Hepatocyte (in vitro differentiated cells): ENCODE data around the gene SH3RF3.

Source experiments
- EZH2 ChIP-seq: fragments of 200-600 bp; sonication (generic); IDR thresholded peaks from 2 replicates; pipeline ENCODE4 v1.6.1; 2016; ENCODE audit warnings: antibody characterized with exemption, mild to moderate bottlenecking, borderline replicate concordance
- EZH2phosphoT487 ChIP-seq: fragments of 200-600 bp; sonication (generic); IDR thresholded peaks from one replicate; pipeline ENCODE4 v1.6.1; 2018; ENCODE audit warnings: antibody characterized with exemption, mild to moderate bottlenecking, low read depth, moderate library complexity; ENCODE audit not compliant: unreplicated experiment, severe bottlenecking
- TF ChIP-seq, protein P1 (sequence below): fragments of 200-600 bp; sonication (generic); IDR thresholded peaks from 2 replicates; pipeline ENCODE4 v1.5.1; 2016; ENCODE audit warnings: antibody characterized with exemption, mild to moderate bottlenecking; ENCODE audit not compliant: poor library complexity

DNA sequence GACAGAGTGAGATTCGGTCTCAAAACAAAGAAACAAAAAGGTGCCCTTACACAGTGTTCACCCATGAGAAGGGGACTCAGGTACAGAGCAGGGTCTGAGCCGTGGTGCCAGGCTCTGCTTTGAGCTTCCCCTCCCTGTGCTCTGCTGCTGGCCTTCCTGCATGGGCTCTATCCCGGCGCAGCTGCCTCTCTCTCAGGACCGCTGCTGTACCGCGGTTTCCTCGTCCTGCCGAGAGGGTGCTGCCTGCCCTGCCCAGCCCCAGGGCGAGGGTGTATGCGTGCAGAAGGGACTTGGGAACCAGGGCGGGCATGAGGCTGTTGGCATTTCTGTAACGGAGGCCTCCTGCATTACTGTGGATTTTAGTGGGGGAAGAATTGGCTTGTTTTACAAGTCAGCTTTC lies 30.1 kb downstream of the SH3RF3 start:
- TF ChIP-seq, protein P1, sequence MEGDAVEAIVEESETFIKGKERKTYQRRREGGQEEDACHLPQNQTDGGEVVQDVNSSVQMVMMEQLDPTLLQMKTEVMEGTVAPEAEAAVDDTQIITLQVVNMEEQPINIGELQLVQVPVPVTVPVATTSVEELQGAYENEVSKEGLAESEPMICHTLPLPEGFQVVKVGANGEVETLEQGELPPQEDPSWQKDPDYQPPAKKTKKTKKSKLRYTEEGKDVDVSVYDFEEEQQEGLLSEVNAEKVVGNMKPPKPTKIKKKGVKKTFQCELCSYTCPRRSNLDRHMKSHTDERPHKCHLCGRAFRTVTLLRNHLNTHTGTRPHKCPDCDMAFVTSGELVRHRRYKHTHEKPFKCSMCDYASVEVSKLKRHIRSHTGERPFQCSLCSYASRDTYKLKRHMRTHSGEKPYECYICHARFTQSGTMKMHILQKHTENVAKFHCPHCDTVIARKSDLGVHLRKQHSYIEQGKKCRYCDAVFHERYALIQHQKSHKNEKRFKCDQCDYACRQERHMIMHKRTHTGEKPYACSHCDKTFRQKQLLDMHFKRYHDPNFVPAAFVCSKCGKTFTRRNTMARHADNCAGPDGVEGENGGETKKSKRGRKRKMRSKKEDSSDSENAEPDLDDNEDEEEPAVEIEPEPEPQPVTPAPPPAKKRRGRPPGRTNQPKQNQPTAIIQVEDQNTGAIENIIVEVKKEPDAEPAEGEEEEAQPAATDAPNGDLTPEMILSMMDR = no peak
- no peak for TF ChIP-seq EZH2
- no peak for TF ChIP-seq EZH2phosphoT487
